ENCODE data around the gene CIAO3. TPM values are rescaled to one million over a fixed set of nuclear protein-coding genes. Genes with fewer than 3 reads are reported as not detected.

The CIAO3 gene
- total RNA-seq, 1 experiment from 2014 or later: 50.9 TPM

DNA sequence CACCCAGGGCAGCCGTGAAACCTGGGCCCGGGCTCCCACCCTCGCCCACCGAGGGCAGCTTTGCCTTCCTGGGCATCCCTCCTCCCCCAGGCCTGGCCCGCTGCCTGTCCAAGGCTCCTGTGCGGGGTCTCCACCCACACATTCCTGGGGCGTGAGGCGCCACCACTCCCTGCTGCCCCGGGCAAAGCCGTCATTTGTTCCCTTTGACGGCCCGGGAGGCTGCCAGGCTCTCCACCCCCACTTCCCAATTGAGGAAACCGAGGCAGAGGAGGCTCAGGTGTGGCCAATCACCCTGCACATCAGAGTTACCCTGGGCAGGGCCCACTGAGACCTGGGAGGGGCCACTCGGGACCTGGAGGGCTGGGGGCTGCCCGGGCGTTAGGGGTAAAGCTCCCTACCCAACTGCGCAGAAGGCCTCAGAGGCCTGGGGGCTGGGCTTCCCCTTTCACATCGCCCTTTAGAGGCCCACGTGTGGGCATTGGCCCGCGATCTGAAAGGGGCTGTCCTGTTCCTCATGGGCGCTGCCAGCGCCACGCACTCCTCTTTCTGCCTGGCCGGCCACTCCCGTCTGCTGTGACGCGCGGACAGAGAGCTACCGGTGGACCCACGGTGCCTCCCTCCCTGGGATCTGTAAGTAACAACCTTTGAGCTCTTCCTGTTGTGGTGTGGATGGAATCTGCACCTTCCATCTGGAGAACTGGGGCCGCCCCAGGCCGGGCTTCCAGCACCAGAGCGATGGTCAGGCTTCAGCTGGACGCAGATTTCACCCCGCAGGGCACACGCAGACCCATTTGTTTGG is 19.9 kb upstream of the CIAO3 start, which contains the start of gene MSLN:
Gene MSLN (plus strand): TSS at position 190 of the 799 bp plus-strand sequence. CDS start 1,947 bp downstream, outside the sequence.
- DNase-seq (ENCODE audit: low spot score): no peak
- TF ChIP-seq KAT7 (CRISPR knock-in tag; IDR thresholded peaks at IDR 0.05; ENCODE audit: borderline replicate concordance) (no peak), FOXP1 (CRISPR knock-in tag; IDR thresholded peaks at IDR 0.05; ENCODE audit: borderline replicate concordance) (no peak)
- TF ChIP-seq, protein P1, sequence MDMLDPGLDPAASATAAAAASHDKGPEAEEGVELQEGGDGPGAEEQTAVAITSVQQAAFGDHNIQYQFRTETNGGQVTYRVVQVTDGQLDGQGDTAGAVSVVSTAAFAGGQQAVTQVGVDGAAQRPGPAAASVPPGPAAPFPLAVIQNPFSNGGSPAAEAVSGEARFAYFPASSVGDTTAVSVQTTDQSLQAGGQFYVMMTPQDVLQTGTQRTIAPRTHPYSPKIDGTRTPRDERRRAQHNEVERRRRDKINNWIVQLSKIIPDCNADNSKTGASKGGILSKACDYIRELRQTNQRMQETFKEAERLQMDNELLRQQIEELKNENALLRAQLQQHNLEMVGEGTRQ (CRISPR knock-in tag; IDR thresholded peaks at IDR 0.05): no peak
- TF ChIP-seq, protein P2, sequence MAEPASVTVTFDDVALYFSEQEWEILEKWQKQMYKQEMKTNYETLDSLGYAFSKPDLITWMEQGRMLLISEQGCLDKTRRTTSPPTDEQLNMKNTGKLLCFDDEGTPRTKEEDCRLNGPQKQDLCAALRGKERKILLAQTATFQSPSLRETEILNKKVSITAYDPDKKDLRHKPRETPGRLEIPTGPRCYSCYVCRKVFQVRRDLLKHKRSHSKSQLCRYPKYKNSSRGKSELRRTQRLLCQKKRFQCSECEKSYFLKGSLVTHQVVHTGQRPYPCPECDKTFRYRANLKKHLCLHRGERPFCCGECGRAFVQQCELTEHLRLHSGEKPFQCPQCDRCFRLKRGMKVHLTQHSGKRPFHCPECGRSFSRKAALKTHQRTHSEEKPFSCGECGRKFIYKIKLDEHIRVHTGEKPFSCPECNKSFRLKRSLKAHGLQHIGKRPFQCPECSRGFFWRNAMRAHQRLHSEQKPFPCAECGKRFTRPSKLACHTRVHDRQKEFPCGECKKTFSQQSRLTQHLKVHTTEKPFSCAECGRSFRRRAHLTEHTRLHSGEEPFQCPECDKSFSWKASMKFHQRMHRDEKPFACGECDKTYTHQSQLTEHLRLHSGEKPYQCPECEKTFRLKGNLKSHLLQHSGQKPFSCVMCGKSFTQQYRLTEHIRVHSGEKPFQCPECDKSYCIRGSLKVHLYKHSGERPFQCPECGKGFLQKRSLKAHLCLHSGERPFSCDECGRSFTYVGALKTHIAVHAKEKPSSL (CRISPR knock-in tag; conservative IDR thresholded peaks at IDR 0.05): no peak
- Mint-ChIP-seq H3K36me3 (no peaks in the 10 kb centered on the region; the same call in 1 of the 2 replicates), H3K27me3 (ENCODE audit: low read depth) (peaks cover 6% of the 10 kb centered on the region; the same call in 1 of the 2 replicates), H3K27ac (peak within 1 kb of the TSS; percentile 60; the same call in 1 of the 2 replicates), H3K4me1 (no peaks in the 10 kb centered on the region), H3K9me3 (peaks cover 5% of the 10 kb centered on the region), H3K4me3 (no peak within 1 kb of the TSS)
- ATAC-seq: no peak
- POLR2A ChIA-PET: interaction anchor here (0.7 kb wide), 1 partner anchor 20 kb away, joined by 3 read pairs; the partner anchor contains the start of gene CIAO3
- CTCF ChIA-PET: interaction anchor here (0.7 to 2.2 kb wide), 8 partner anchors 9 to 297 kb away, joined by 3 to 11 read pairs (median 4); partner anchors contain the start of genes CHTF18, CIAO3 and RPUSD1

DNA sequence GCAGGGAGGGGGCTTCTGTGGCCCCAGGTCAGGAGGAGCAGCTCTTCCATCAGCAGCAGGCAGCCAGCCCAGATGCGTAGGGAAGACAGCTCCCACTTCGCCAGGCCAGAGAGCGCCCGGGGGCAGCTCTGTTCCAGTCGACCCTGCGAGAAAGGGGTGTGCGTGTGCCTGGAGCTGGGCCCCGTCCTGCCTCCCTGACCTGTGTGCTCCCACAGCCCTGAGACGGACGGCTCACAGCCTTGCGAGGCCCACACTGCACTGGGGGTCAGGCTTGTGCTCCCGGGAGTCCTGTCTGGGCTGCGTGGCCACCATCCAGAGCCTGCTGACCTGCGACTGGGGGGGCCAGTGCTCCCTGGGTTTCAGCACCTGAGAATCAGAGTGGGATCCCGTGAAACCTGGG is 19.3 kb upstream of the CIAO3 start:
- H3K9me3 Mint-ChIP-seq: peaks cover 5% of the 10 kb centered on the region
- DNase-seq (ENCODE audit: low spot score): no peak
- H3K27me3 Mint-ChIP-seq (ENCODE audit: low read depth): peaks cover 6% of the 10 kb centered on the region; the same call in 1 of the 2 replicates
- H3K36me3 Mint-ChIP-seq: no peaks in the 10 kb centered on the region; the same call in 1 of the 2 replicates
- TF ChIP-seq ZNF396 (CRISPR knock-in tag; IDR thresholded peaks at IDR 0.05; ENCODE audit: borderline replicate concordance) (no peak), SP1 (CRISPR knock-in tag; conservative IDR thresholded peaks at IDR 0.05) (no peak), NR3C1 (CRISPR knock-in tag; conservative IDR thresholded peaks at IDR 0.05; ENCODE audit: low read depth) (no peak), ESRRA (CRISPR knock-in tag; IDR thresholded peaks at IDR 0.05; ENCODE audit: borderline replicate concordance) (no peak), ZNF219 (CRISPR knock-in tag; IDR thresholded peaks at IDR 0.05; ENCODE audit: borderline replicate concordance) (no peak), ZNF671 (CRISPR knock-in tag; IDR thresholded peaks at IDR 0.05) (no peak)
- TF ChIP-seq, protein P3, sequence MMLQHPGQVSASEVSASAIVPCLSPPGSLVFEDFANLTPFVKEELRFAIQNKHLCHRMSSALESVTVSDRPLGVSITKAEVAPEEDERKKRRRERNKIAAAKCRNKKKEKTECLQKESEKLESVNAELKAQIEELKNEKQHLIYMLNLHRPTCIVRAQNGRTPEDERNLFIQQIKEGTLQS (CRISPR knock-in tag; conservative IDR thresholded peaks at IDR 0.05): no peak
- TF ChIP-seq, protein P4, sequence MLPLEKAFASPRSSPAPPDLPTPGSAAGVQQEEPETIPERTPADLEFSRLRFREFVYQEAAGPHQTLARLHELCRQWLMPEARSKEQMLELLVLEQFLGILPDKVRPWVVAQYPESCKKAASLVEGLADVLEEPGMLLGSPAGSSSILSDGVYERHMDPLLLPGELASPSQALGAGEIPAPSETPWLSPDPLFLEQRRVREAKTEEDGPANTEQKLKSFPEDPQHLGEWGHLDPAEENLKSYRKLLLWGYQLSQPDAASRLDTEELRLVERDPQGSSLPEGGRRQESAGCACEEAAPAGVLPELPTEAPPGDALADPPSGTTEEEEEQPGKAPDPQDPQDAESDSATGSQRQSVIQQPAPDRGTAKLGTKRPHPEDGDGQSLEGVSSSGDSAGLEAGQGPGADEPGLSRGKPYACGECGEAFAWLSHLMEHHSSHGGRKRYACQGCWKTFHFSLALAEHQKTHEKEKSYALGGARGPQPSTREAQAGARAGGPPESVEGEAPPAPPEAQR (CRISPR knock-in tag; IDR thresholded peaks at IDR 0.05): no peak
- TF ChIP-seq, protein P5, sequence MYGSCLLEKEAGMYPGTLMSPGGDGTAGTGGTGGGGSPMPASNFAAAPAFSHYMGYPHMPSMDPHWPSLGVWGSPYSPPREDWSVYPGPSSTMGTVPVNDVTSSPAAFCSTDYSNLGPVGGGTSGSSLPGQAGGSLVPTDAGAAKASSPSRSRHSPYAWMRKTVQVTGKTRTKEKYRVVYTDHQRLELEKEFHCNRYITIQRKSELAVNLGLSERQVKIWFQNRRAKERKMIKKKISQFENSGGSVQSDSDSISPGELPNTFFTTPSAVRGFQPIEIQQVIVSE (CRISPR knock-in tag; IDR thresholded peaks at IDR 0.05; ENCODE audit: borderline replicate concordance): no peak
- H3K4me1 Mint-ChIP-seq: no peaks in the 10 kb centered on the region
- H3K27ac Mint-ChIP-seq: no peak overlapping the region
- ChIA-PET CTCF (interaction anchor here (0.9 to 1.6 kb wide), 6 partner anchors 14 to 47 kb away, joined by 3 to 4 read pairs (median 4); partner anchors contain the start of gene CIAO3), POLR2A (no interaction called here)
- ATAC-seq: no peak
- no peak overlapping the region for H3K4me3 Mint-ChIP-seq
